Limb (tissue), 2 donors: Measurements from ENCODE around the gene C7.

Experiments
- DNase-seq, 2 donors: peaks; one replicate each; pipeline ENCODE4 v3.0.0-alpha.2; 2016; ENCODE audit errors: extremely low spot score in 2 of 2

C7 gene

GRCh38 chr5:40916226-40916625 is 6.9 kb downstream of the C7 start:
- no peak for DNase-seq

- DNase-seq: no peak
These were observed 19.7 kb downstream of the C7 start for GRCh38 chr5:40928886-40929448.

- no peak for DNase-seq
These were observed 23.5 kb downstream of the C7 start for GRCh38 chr5:40932766-40933165.

GRCh38 chr5:40937075-40937474 is 27.8 kb downstream of the C7 start:
- DNase-seq: peak in 1 of 2 donors; percentile 21

GRCh38 chr5:40939753-40940152 is 30.5 kb downstream of the C7 start:
- no peak for DNase-seq

- DNase-seq: no peak
These were observed 35.8 kb downstream of the C7 start for GRCh38 chr5:40945111-40945510.

GRCh38 chr5:40955313-40955712 is 46.0 kb downstream of the C7 start:
- DNase-seq: no peak

GRCh38 chr5:40957048-40957447 is 47.8 kb downstream of the C7 start:
- DNase-seq: no peak

GRCh38 chr5:40958811-40959210 is 49.5 kb downstream of the C7 start:
- no peak for DNase-seq

- no peak for DNase-seq
These were observed 50.7 kb downstream of the C7 start for GRCh38 chr5:40960037-40960436.

- no peak for DNase-seq
These were observed 53.1 kb downstream of the C7 start for GRCh38 chr5:40962207-40962955.

- DNase-seq: no peak
These were observed 63.1 kb downstream of the C7 start for GRCh38 chr5:40972434-40972833.

- DNase-seq: no peak
These were observed 64.2 kb downstream of the C7 start for GRCh38 chr5:40973364-40974004.

- DNase-seq: no peak
These were observed 66.7 kb downstream of the C7 start for GRCh38 chr5:40976041-40976440.

GRCh38 chr5:40976836-40977235 is 67.5 kb downstream of the C7 start:
- DNase-seq: no peak

- DNase-seq: no peak
These were observed 72.1 kb downstream of the C7 start for GRCh38 chr5:40981420-40981819.

- DNase-seq: no peak
These were observed 74.5 kb downstream of the C7 start for GRCh38 chr5:40983781-40984180.

GRCh38 chr5:40984884-40985283 is 75.6 kb downstream of the C7 start:
- DNase-seq: no peak

- no peak for DNase-seq
These were observed 76.2 kb downstream of the C7 start for GRCh38 chr5:40985501-40985900.

GRCh38 chr5:40986666-40987065 is 77.4 kb downstream of the C7 start:
- DNase-seq: no peak

- no peak for DNase-seq
These were observed 78.1 kb downstream of the C7 start for GRCh38 chr5:40987349-40987748.

- DNase-seq: no peak
These were observed 79.6 kb downstream of the C7 start for GRCh38 chr5:40988746-40989510.
